DOHH2 (cell line): ENCODE measurements around the gene LCAT.
"Not testable (repeated sequence)": the region's sequence is repeated elsewhere in the genome, so short reads cannot be mapped to it uniquely, and the experiment has no call there.

Experiments used
- H3F3A ChIP-seq: fragments of 200-600 bp; sonication (generic), shearing (Covaris generic); 2 replicates; pipeline ENCODE4 v1.6.0; 2016; ENCODE audit warnings: antibody characterized with exemption, mild to moderate bottlenecking; ENCODE audit not compliant: control insufficient read depth, insufficient read depth
- H3K27ac ChIP-seq: fragments of 200-600 bp; sonication (generic); 2 replicates; pipeline ENCODE4 v1.5.1; 2014; ENCODE audit warnings: low read depth, mild to moderate bottlenecking, low read length, moderate library complexity
- H3K27me3 ChIP-seq: fragments of 200-600 bp; sonication (generic); 2 replicates; pipeline ENCODE4 v1.6.1; 2014; ENCODE audit warnings: mild to moderate bottlenecking, low read length, mixed read lengths; ENCODE audit not compliant: control insufficient read depth
- H3K36me3 ChIP-seq: fragments of 200-600 bp; sonication (generic); 2 replicates; pipeline ENCODE4 v1.6.1; 2014; ENCODE audit warnings: mild to moderate bottlenecking, low read length, moderate library complexity, mixed read lengths; ENCODE audit not compliant: control insufficient read depth
- H3K4me1 ChIP-seq: fragments of 200-600 bp; sonication (generic); 2 replicates; pipeline ENCODE4 v1.6.1; 2014; ENCODE audit warnings: mild to moderate bottlenecking, low read length, mixed read lengths; ENCODE audit not compliant: control insufficient read depth
- H3K4me2 ChIP-seq: fragments of 200-600 bp; sonication (generic); 2 replicates; pipeline ENCODE4 v1.6.0; 2014; ENCODE audit warnings: mild to moderate bottlenecking, low read length, moderate library complexity
- H3K4me3 ChIP-seq: fragments of 200-600 bp; sonication (generic); 2 replicates; pipeline ENCODE4 v1.5.1; 2014; ENCODE audit warnings: mild to moderate bottlenecking, low read length, mixed read lengths
- H3K79me2 ChIP-seq: fragments of 200-600 bp; sonication (generic); 2 replicates; pipeline ENCODE4 v1.6.1; 2014; ENCODE audit warnings: mild to moderate bottlenecking, low read length, mixed read lengths; ENCODE audit not compliant: control insufficient read depth
- H3K9me2 ChIP-seq: fragments of 200-600 bp; sonication (generic); replicated peaks from 2 replicates; pipeline ENCODE4 v1.6.1; 2014; ENCODE audit warnings: mild to moderate bottlenecking, low read length, mixed read lengths; ENCODE audit not compliant: control insufficient read depth
- H3K9me3 ChIP-seq: fragments of 200-600 bp; sonication (generic); 2 replicates; pipeline ENCODE4 v1.6.1; 2014; ENCODE audit warnings: antibody characterized with exemption, low read length, mixed read lengths; ENCODE audit not compliant: control insufficient read depth, insufficient read depth
- H4K20me1 ChIP-seq: fragments of 200-600 bp; sonication (generic); 2 replicates; pipeline ENCODE4 v1.6.0; 2014; ENCODE audit warnings: low read depth, mild to moderate bottlenecking, antibody characterized with exemption, low read length, moderate library complexity; ENCODE audit not compliant: control insufficient read depth, insufficient read depth
- EZH2phosphoT487 ChIP-seq: fragments of 200-600 bp; sonication (generic); IDR thresholded peaks from 2 replicates; pipeline ENCODE4 v1.6.1; 2017; ENCODE audit warnings: borderline replicate concordance, mild to moderate bottlenecking, antibody characterized with exemption, low read length, moderate library complexity, mixed read lengths
- TF ChIP-seq, protein P1 (sequence below): fragments of 200-600 bp; sonication (generic); IDR thresholded peaks from one replicate; pipeline ENCODE4 v1.5.1; 2014; ENCODE audit warnings: antibody characterized with exemption, mild to moderate bottlenecking, low read depth, low read length; ENCODE audit not compliant: poor library complexity, severe bottlenecking

The LCAT gene

GRCh38 chr16:67939507-67940445 is 4.1 kb downstream of the LCAT start:
- Histone ChIP-seq H3K4me1 (peaks cover 20% of the 10 kb centered on the region), H3K36me3 (peaks cover 37% of the 10 kb centered on the region), H3K4me3 (no peak overlapping the region), H3F3A (peaks cover 4% of the 10 kb centered on the region; the same call in 1 of the 2 replicates), H3K27ac (no peak overlapping the region), H3K9me3 (no peaks in the 10 kb centered on the region), H3K4me2 (no peak overlapping the region), H3K79me2 (peaks cover 28% of the 10 kb centered on the region), H4K20me1 (no peaks in the 10 kb centered on the region), H3K9me2 (no peaks in the 10 kb centered on the region), H3K27me3 (no peaks in the 10 kb centered on the region)
- TF ChIP-seq EZH2phosphoT487, result no peak
- TF ChIP-seq, protein P1, sequence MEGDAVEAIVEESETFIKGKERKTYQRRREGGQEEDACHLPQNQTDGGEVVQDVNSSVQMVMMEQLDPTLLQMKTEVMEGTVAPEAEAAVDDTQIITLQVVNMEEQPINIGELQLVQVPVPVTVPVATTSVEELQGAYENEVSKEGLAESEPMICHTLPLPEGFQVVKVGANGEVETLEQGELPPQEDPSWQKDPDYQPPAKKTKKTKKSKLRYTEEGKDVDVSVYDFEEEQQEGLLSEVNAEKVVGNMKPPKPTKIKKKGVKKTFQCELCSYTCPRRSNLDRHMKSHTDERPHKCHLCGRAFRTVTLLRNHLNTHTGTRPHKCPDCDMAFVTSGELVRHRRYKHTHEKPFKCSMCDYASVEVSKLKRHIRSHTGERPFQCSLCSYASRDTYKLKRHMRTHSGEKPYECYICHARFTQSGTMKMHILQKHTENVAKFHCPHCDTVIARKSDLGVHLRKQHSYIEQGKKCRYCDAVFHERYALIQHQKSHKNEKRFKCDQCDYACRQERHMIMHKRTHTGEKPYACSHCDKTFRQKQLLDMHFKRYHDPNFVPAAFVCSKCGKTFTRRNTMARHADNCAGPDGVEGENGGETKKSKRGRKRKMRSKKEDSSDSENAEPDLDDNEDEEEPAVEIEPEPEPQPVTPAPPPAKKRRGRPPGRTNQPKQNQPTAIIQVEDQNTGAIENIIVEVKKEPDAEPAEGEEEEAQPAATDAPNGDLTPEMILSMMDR, result no peak

DNA sequence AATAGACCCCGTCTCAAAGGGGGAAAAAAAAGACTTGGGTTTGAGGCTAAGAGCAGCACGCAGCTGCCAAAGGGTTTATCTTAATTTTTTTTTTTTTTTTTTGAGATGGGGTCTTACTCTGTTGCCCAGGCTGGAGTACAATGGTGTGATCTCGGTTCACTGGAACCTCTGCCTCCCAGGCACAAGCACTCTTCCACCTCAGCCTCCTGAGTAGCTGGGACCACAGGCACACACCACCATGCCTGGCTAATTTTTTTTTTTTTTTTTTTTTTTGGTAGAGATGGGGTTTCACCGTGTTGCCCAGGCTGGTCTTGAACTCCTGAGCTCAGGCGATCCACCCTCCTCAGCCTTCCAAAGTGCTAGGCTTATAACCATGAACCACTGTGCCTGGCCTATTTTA is 6.2 kb downstream of the LCAT start:
- H3K9me2 ChIP-seq, H3F3A ChIP-seq, H4K20me1 ChIP-seq, H3K9me3 ChIP-seq, H3K27ac ChIP-seq, H3K27me3 ChIP-seq: not testable (repeated sequence)
- peaks cover 47% of the 10 kb centered on the region for H3K36me3 ChIP-seq
- H3K4me3 ChIP-seq, result peak overlapping the region; percentile 98; the same call in 1 of the 2 replicates
- peak overlapping the region; percentile 98 for H3K4me2 ChIP-seq
- H3K4me1 ChIP-seq, result peaks cover 23% of the 10 kb centered on the region
- H3K79me2 ChIP-seq, result peaks cover 31% of the 10 kb centered on the region

GRCh38 chr16:67936880-67937605 is 6.9 kb downstream of the LCAT start:
- Histone ChIP-seq H3K36me3 (peaks cover 43% of the 10 kb centered on the region), H3F3A (peaks cover 4% of the 10 kb centered on the region; the same call in 1 of the 2 replicates), H3K4me2 (peak overlapping the region; percentile 98), H3K4me1 (peaks cover 23% of the 10 kb centered on the region), H3K79me2 (peaks cover 31% of the 10 kb centered on the region), H4K20me1 (no peaks in the 10 kb centered on the region), H3K9me3 (no peaks in the 10 kb centered on the region), H3K27ac (peak overlapping the region; percentile 80), H3K9me2 (no peaks in the 10 kb centered on the region), H3K4me3 (peak overlapping the region; percentile 98), H3K27me3 (no peaks in the 10 kb centered on the region)
- no peak for TF ChIP-seq EZH2phosphoT487
- TF ChIP-seq, protein P1, result no peak
